ENCODE data around the gene TPST1.

GRCh38 chr7:66321283-66321682, 116.1 kb downstream of the TPST1 start:
- TF ChIP-seq CTCF (conservative IDR thresholded peaks at IDR 0.05 in 1 of 2, IDR thresholded peaks at IDR 0.05 in 1 of 2; ENCODE audit: low read depth in 1 of 2, low read length in 2 of 2) (no peak), EZH2 (IDR thresholded peaks at IDR 0.05; ENCODE audit: low read length, missing control alignments) (no peak)
